KMS-11 (cell line): ENCODE results near the gene ATP5MC3.

Source experiments
- H2AFZ ChIP-seq: fragments of 200-600 bp; sonication (generic); 2 replicates; pipeline ENCODE4 v1.6.1; 2016; ENCODE audit warnings: antibody characterized with exemption, mixed run types, low read depth
- H3K27ac ChIP-seq: fragments of 200-600 bp; sonication (generic); 2 replicates; pipeline ENCODE4 v1.6.1; 2016; ENCODE audit warnings: mild to moderate bottlenecking, mixed run types
- H3K27me3 ChIP-seq: fragments of 200-600 bp; sonication (generic); 2 replicates; pipeline ENCODE4 v1.6.1; 2017; ENCODE audit warnings: mild to moderate bottlenecking, low read depth, mixed run types, moderate library complexity; ENCODE audit not compliant: insufficient read depth
- H3K36me3 ChIP-seq: fragments of 200-600 bp; sonication (generic); 2 replicates; pipeline ENCODE4 v1.6.1; 2017; ENCODE audit warnings: mild to moderate bottlenecking, mixed run types; ENCODE audit not compliant: insufficient read depth
- H3K4me1 ChIP-seq: fragments of 200-600 bp; sonication (generic); 2 replicates; pipeline ENCODE4 v1.6.1; 2016; ENCODE audit warnings: mild to moderate bottlenecking, low read depth, mixed run types; ENCODE audit not compliant: poor library complexity, severe bottlenecking
- H3K4me2 ChIP-seq: fragments of 200-600 bp; sonication (generic); 2 replicates; pipeline ENCODE4 v1.7.0; 2016; ENCODE audit warnings: mild to moderate bottlenecking, mixed run types
- H3K4me3 ChIP-seq: fragments of 200-600 bp; sonication (generic); IDR thresholded peaks from 2 replicates; pipeline ENCODE4 v1.6.1; 2017; ENCODE audit warnings: low read depth, low read length, mixed read lengths; ENCODE audit not compliant: insufficient read depth
- H3K79me2 ChIP-seq: fragments of 200-600 bp; sonication (generic); 2 replicates; pipeline ENCODE4 v1.6.1; 2016; ENCODE audit warnings: low read depth, mixed run types; ENCODE audit not compliant: insufficient read depth
- H3K9ac ChIP-seq: fragments of 200-600 bp; sonication (generic); 2 replicates; pipeline ENCODE4 v1.6.1; 2016; ENCODE audit warnings: mild to moderate bottlenecking, mixed run types
- H4K20me1 ChIP-seq: fragments of 200-600 bp; sonication (generic); 2 replicates; pipeline ENCODE4 v1.6.1; 2016; ENCODE audit warnings: mild to moderate bottlenecking, mixed run types; ENCODE audit not compliant: insufficient read depth
- CTCF ChIP-seq: fragments of 200-600 bp; sonication (generic); conservative IDR thresholded peaks from 2 replicates; pipeline ENCODE4 v1.6.1; 2017; ENCODE audit warnings: low read depth, mild to moderate bottlenecking, antibody characterized with exemption, low read length, moderate library complexity, mixed read lengths

The ATP5MC3 gene

DNA sequence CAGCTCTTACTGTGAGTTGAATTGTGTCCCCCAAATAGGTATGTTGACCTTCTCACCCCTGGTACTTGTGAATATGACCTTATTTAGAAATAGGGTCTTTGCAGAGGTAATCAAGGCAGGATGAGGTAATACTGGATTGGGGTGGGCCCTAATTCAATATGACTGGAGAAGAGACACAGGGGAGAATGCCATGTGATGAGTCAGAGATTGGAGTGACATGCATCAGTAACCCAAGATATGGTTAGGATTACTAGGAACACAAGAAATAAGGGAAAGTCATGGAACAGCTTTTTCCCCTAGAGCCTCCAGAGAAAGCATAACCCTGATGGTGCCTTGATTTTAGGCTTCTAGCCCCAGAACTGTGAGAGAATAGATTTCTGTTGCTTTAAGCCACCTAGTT lies 37.0 kb upstream of the ATP5MC3 start:
- Histone ChIP-seq H3K4me2 (no peak overlapping the region), H3K79me2 (no peaks in the 10 kb centered on the region), H3K9ac (no peak overlapping the region), H3K27me3 (no peaks in the 10 kb centered on the region), H2AFZ (no peak overlapping the region), H3K4me3 (no peak overlapping the region), H4K20me1 (no peaks in the 10 kb centered on the region), H3K27ac (no peak overlapping the region), H3K4me1 (no peaks in the 10 kb centered on the region), H3K36me3 (no peaks in the 10 kb centered on the region)
- no peak for TF ChIP-seq CTCF

DNA sequence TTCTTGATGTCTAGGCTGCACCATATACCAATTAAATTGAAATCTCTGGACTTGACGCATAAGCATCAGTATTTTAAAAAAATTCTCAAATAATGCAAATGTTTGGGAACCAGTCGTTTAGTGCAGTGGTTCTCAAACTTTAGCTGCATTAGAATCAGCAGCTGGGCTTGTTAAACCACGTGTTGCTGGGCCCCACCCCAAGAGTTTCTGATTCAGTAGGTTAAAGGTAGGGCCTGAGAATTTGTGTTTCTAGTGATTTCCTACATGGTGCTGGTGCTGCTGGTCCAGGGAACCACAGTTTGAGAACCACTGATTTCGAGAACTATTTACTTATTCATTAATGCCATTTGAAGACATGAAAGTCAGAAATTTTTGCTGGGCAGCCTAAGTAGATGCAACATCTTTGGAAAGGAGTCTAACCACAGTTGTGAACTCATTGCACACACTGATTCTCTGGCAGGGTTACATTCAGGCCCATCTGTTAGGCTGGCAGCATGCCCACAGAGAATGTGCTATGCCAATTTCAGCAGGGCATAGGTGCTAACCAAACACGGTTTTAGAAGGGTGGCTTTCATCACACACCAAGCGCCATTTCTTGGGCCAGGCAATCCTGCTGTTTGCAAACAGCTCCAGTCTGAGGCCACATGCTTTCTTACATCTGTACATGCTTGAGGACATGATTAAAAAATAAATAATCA lies 26.4 kb upstream of the ATP5MC3 start:
- Histone ChIP-seq H3K4me1 (peaks cover 26% of the 10 kb centered on the region), H3K4me2 (peak overlapping the region; percentile 49), H4K20me1 (no peaks in the 10 kb centered on the region), H2AFZ (peak overlapping the region; percentile 64), H3K36me3 (no peaks in the 10 kb centered on the region), H3K4me3 (peak overlapping the region; percentile 45), H3K27ac (peak overlapping the region; percentile 56), H3K9ac (no peak overlapping the region; the same call in 1 of the 2 replicates), H3K27me3 (no peaks in the 10 kb centered on the region), H3K79me2 (no peaks in the 10 kb centered on the region)
- TF ChIP-seq CTCF, result no peak

DNA sequence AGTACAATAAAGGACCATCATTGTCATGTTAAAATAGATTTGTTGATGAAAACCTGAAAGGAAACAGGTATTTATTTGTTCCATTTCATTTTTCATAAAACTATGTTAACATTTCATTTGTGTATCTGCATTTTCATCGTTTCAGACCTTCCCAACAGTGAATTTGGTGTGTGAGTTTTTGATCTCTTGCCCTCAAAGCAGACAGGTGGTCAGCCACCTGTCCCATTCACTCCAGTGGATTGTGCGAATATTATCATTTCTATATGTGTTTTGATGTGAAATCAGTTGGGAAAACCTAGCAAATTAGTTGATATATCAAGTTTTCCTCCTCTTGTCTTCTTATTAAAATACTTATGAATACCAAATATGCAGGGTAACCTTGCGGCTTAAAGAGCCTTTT lies 25.4 kb upstream of the ATP5MC3 start:
- Histone ChIP-seq H3K79me2 (no peaks in the 10 kb centered on the region), H3K27ac (no peak overlapping the region), H2AFZ (no peak overlapping the region), H3K9ac (no peak overlapping the region), H3K27me3 (no peaks in the 10 kb centered on the region), H3K4me2 (peak overlapping the region; percentile 49; the same call in 1 of the 2 replicates), H3K4me3 (no peak overlapping the region), H4K20me1 (no peaks in the 10 kb centered on the region), H3K36me3 (no peaks in the 10 kb centered on the region), H3K4me1 (peaks cover 26% of the 10 kb centered on the region)
- no peak for TF ChIP-seq CTCF

- Histone ChIP-seq H3K79me2 (no peaks in the 10 kb centered on the region), H3K36me3 (no peaks in the 10 kb centered on the region), H3K4me1 (peaks cover 26% of the 10 kb centered on the region), H3K9ac (no peak overlapping the region), H3K4me2 (no peak overlapping the region), H3K27me3 (no peaks in the 10 kb centered on the region), H3K4me3 (no peak overlapping the region), H4K20me1 (no peaks in the 10 kb centered on the region), H3K27ac (no peak overlapping the region), H2AFZ (no peak overlapping the region)
- no peak for TF ChIP-seq CTCF
Measured at GRCh38 chr2:175205523-175205922, 24.0 kb upstream of the ATP5MC3 start.
